IgD-negative memory B cell (primary cell): Measurements from ENCODE around the gene ANG. TPM values are rescaled to one million over a fixed set of nuclear protein-coding genes. Genes with fewer than 3 reads are reported as not detected.
A peak's percentile ranks its signal among the peaks of the same experiment; 100 is the strongest.

Experiments
- H3K27ac Mint-ChIP-seq, 3 donors: one replicate each; pipeline ENCODE4 v1.8.0; 2020 to 2022; ENCODE audit warnings: mild to moderate bottlenecking in 3 of 3, mixed read lengths in 3 of 3, moderate library complexity in 1 of 3
- H3K27me3 Mint-ChIP-seq: one replicate; pipeline ENCODE4 v1.8.0; 2021; ENCODE audit warnings: mixed read lengths
- H3K36me3 Mint-ChIP-seq: one replicate; pipeline ENCODE4 v1.8.0; 2020; ENCODE audit warnings: mild to moderate bottlenecking, mixed read lengths
- H3K4me1 Mint-ChIP-seq, 3 donors: one replicate each; pipeline ENCODE4 v1.8.0; 2020 to 2022; ENCODE audit warnings: mixed read lengths in 3 of 3, mild to moderate bottlenecking in 1 of 3
- H3K4me3 Mint-ChIP-seq, 4 donors: one replicate each; pipeline ENCODE4 v1.8.0; 2020 to 2022; ENCODE audit warnings: mild to moderate bottlenecking in 4 of 4, mixed read lengths in 4 of 4, moderate library complexity in 3 of 4
- H3K9me3 Mint-ChIP-seq, 3 donors: one replicate each; pipeline ENCODE4 v1.8.0; 2020 to 2021; ENCODE audit warnings: mixed read lengths in 3 of 3, mild to moderate bottlenecking in 1 of 3
- polyA plus RNA-seq: library from polyadenylated mRNA; unstranded; fragments of 300-500 nt; fragmentation: Illumina TruSeq; gene quantifications from one replicate; pipeline ENCODE4 v1.2.3, GENCODE V29; 2021

Gene ANG
- polyA plus RNA-seq, 1 donor from 2014 or later, result 9.9 TPM

GRCh38 chr14:20683125-20683890 is 5.3 kb upstream of the ANG start:
- Mint-ChIP-seq H3K27ac (no peak overlapping the region), H3K4me1 (peaks cover 22 to 29% (median 28%) of the 10 kb centered on the region in 3 donors), H3K4me3 (no peak overlapping the region), H3K9me3 (no peaks in the 10 kb centered on the region), H3K36me3 (no peaks in the 10 kb centered on the region), H3K27me3 (no peaks in the 10 kb centered on the region)

- H3K27me3 Mint-ChIP-seq, result no peaks in the 10 kb centered on the region
- no peaks in the 10 kb centered on the region for H3K36me3 Mint-ChIP-seq
- peaks cover 22 to 29% (median 27%) of the 10 kb centered on the region in 3 donors for H3K4me1 Mint-ChIP-seq
- no peaks in the 10 kb centered on the region for H3K9me3 Mint-ChIP-seq
- H3K27ac Mint-ChIP-seq, result no peak within 1 kb of the TSS
- H3K4me3 Mint-ChIP-seq, result no peak within 1 kb of the TSS
Measured at GRCh38 chr14:20683891-20684661, 4.5 kb upstream of the ANG start, which contains the start of gene RNASE4. RNASE4 (plus strand) TSS chr14:20684560; CDS start chr14:20699372, 14,812 bp downstream.

GRCh38 chr14:20684662-20685456 is 3.7 kb upstream of the ANG start:
- Mint-ChIP-seq H3K27ac (no peak overlapping the region), H3K4me3 (no peak overlapping the region)

GRCh38 chr14:20686386-20687143 is 2.0 kb upstream of the ANG start:
- no peaks in the 10 kb centered on the region for H3K27me3 Mint-ChIP-seq
- H3K4me3 Mint-ChIP-seq, result peak overlapping the region in 1 of 4 donors; percentile 15
- H3K36me3 Mint-ChIP-seq, result no peaks in the 10 kb centered on the region
- peak overlapping the region in 2 of 3 donors; percentile 56 to 80 for H3K27ac Mint-ChIP-seq
- no peaks in the 10 kb centered on the region for H3K9me3 Mint-ChIP-seq
- peaks cover 12 to 20% (median 17%) of the 10 kb centered on the region in 3 donors for H3K4me1 Mint-ChIP-seq

More at GRCh38 chr14:20684662-20685456, 3.7 kb upstream of the ANG start:
- no peaks in the 10 kb centered on the region for H3K36me3 Mint-ChIP-seq
- H3K9me3 Mint-ChIP-seq, result no peaks in the 10 kb centered on the region
- no peaks in the 10 kb centered on the region for H3K27me3 Mint-ChIP-seq
- peaks cover 22 to 29% (median 26%) of the 10 kb centered on the region in 3 donors for H3K4me1 Mint-ChIP-seq

GRCh38 chr14:20687362-20688166 is 1.0 kb upstream of the ANG start:
- peaks cover 12 to 17% (median 16%) of the 10 kb centered on the region in 3 donors for H3K4me1 Mint-ChIP-seq
- no peaks in the 10 kb centered on the region for H3K9me3 Mint-ChIP-seq
- peak overlapping the region in 1 of 4 donors; percentile 30 for H3K4me3 Mint-ChIP-seq
- H3K36me3 Mint-ChIP-seq, result no peaks in the 10 kb centered on the region
- H3K27ac Mint-ChIP-seq, result peak overlapping the region; percentile 18 to 56 (median 36)
- no peaks in the 10 kb centered on the region for H3K27me3 Mint-ChIP-seq

- H3K27ac Mint-ChIP-seq, result no peak overlapping the region
- H3K4me1 Mint-ChIP-seq, result peaks cover 5 to 10% (median 6%) of the 10 kb centered on the region in 3 donors
- H3K27me3 Mint-ChIP-seq, result no peaks in the 10 kb centered on the region
- H3K9me3 Mint-ChIP-seq, result no peaks in the 10 kb centered on the region
- H3K4me3 Mint-ChIP-seq, result peak overlapping the region in 1 of 4 donors; percentile 13
- H3K36me3 Mint-ChIP-seq, result no peaks in the 10 kb centered on the region
Measured at GRCh38 chr14:20690848-20691640, 2.5 kb downstream of the ANG start.

- H3K27me3 Mint-ChIP-seq, result no peaks in the 10 kb centered on the region
- H3K4me3 Mint-ChIP-seq, result peak overlapping the region in 1 of 4 donors; percentile 21
- no peaks in the 10 kb centered on the region for H3K36me3 Mint-ChIP-seq
- H3K27ac Mint-ChIP-seq, result no peak overlapping the region
- peaks cover 4 to 6% (median 4%) of the 10 kb centered on the region in 3 donors for H3K4me1 Mint-ChIP-seq
- no peaks in the 10 kb centered on the region for H3K9me3 Mint-ChIP-seq
Measured at GRCh38 chr14:20692116-20692751, 3.7 kb downstream of the ANG start.

- H3K4me3 Mint-ChIP-seq, result no peak overlapping the region
- H3K36me3 Mint-ChIP-seq, result peaks cover 2% of the 10 kb centered on the region
- no peaks in the 10 kb centered on the region for H3K27me3 Mint-ChIP-seq
- no peak overlapping the region for H3K27ac Mint-ChIP-seq
- H3K9me3 Mint-ChIP-seq, result no peaks in the 10 kb centered on the region
- peaks cover 0 to 4% (median 1%) of the 10 kb centered on the region in 3 donors for H3K4me1 Mint-ChIP-seq
Measured at GRCh38 chr14:20696764-20697163, 8.2 kb downstream of the ANG start.

- no peak overlapping the region for H3K4me3 Mint-ChIP-seq
- no peaks in the 10 kb centered on the region for H3K9me3 Mint-ChIP-seq
- H3K4me1 Mint-ChIP-seq, result peaks cover 0 to 4% (median 1%) of the 10 kb centered on the region in 3 donors
- H3K36me3 Mint-ChIP-seq, result peaks cover 2% of the 10 kb centered on the region
- H3K27ac Mint-ChIP-seq, result no peak overlapping the region
- no peaks in the 10 kb centered on the region for H3K27me3 Mint-ChIP-seq
Measured at GRCh38 chr14:20697273-20698017, 8.9 kb downstream of the ANG start.

GRCh38 chr14:20698018-20698329 is 9.4 kb downstream of the ANG start:
- Mint-ChIP-seq H3K4me1 (peaks cover 0 to 4% (median 1%) of the 10 kb centered on the region in 3 donors), H3K9me3 (no peaks in the 10 kb centered on the region), H3K27me3 (no peaks in the 10 kb centered on the region), H3K36me3 (peaks cover 2% of the 10 kb centered on the region), H3K27ac (no peak overlapping the region), H3K4me3 (no peak overlapping the region)

- H3K4me1 Mint-ChIP-seq, result peaks cover 0 to 4% (median 1%) of the 10 kb centered on the region in 3 donors
- peaks cover 2% of the 10 kb centered on the region for H3K36me3 Mint-ChIP-seq
- H3K27me3 Mint-ChIP-seq, result no peaks in the 10 kb centered on the region
- no peak overlapping the region for H3K27ac Mint-ChIP-seq
- no peaks in the 10 kb centered on the region for H3K9me3 Mint-ChIP-seq
- peak overlapping the region in 1 of 4 donors; percentile 21 for H3K4me3 Mint-ChIP-seq
Measured at GRCh38 chr14:20698934-20699333, 10.4 kb downstream of the ANG start.

- no peak overlapping the region for H3K27ac Mint-ChIP-seq
- H3K27me3 Mint-ChIP-seq, result no peaks in the 10 kb centered on the region
- no peak overlapping the region for H3K4me3 Mint-ChIP-seq
- H3K9me3 Mint-ChIP-seq, result no peaks in the 10 kb centered on the region
- peaks cover 2% of the 10 kb centered on the region for H3K36me3 Mint-ChIP-seq
- H3K4me1 Mint-ChIP-seq, result peaks cover 0 to 4% (median 1%) of the 10 kb centered on the region in 3 donors
Measured at GRCh38 chr14:20699931-20700330, 11.4 kb downstream of the ANG start.
